Testis (tissue), 3 donors: ENCODE measurements around the gene MAP1B. TPM values are rescaled to one million over a fixed set of nuclear protein-coding genes. Genes with fewer than 3 reads are reported as not detected.

ENCODE experiments used
- DNase-seq: peaks from one replicate; pipeline ENCODE4 v3.0.0-alpha.2; 2019
- H3K27ac ChIP-seq, 2 donors: fragments of 200-600 bp; sonication (generic); one replicate each; pipeline ENCODE4 v1.5.1; 2019
- H3K27me3 ChIP-seq: fragments of 200-600 bp; sonication (generic); one replicate; pipeline ENCODE4 v1.5.1; 2019
- H3K36me3 ChIP-seq: fragments of 200-600 bp; sonication (generic); one replicate; pipeline ENCODE4 v1.5.1; 2017; ENCODE audit warnings: low read depth; ENCODE audit errors: missing control alignments
- H3K4me1 ChIP-seq: fragments of 200-600 bp; sonication (generic); one replicate; pipeline ENCODE4 v1.5.1; 2019
- H3K4me3 ChIP-seq, 2 donors: fragments of 200-600 bp; sonication (generic); one replicate each; pipeline ENCODE4 v1.5.1; 2017 to 2019
- H3K9me3 ChIP-seq: fragments of 200-600 bp; sonication (generic); one replicate; pipeline ENCODE4 v1.5.1; 2017
- CTCF ChIP-seq, 3 experiments: fragments of 450-650 bp in 2 of 3; fragments of 200-600 bp in 1 of 3; sonication (generic) in 1 of 3; IDR thresholded peaks; one replicate each; pipeline ENCODE4 v1.5.1; 2016 to 2019; ENCODE audit warnings: antibody characterized with exemption in 3 of 3, mild to moderate bottlenecking in 2 of 3, moderate library complexity in 1 of 3
- POLR2A ChIP-seq: fragments of 450-650 bp; IDR thresholded peaks from one replicate; pipeline ENCODE4 v1.6.1; 2017; ENCODE audit warnings: antibody characterized with exemption, mild to moderate bottlenecking, moderate library complexity
- WGBS, 2 donors: methylation state at CpG; one replicate each; pipeline ENCODE4 v1.1.5; 2018; 5-methylcytosine and 5-hydroxymethylcytosine counted together
- intact Hi-C: fragments of 100-400 bp; cut with DNase I; formaldehyde crosslinking; loops from one replicate; pipeline ENCODE4 v1.15.1; 2023; ENCODE audit warnings: low total_unique reads
- polyA plus RNA-seq: library from polyadenylated mRNA; stranded (reverse); fragments of 350-450 nt; fragmentation: Illumina TruSeq; extraction: RNeasy Lipid Tissue Mini Kit (QIAGEN cat#74804); gene quantifications from one replicate; pipeline ENCODE4 v1.2.3, GENCODE V29; 2014; ENCODE audit warnings: low read depth, low replicate concordance; ENCODE audit not compliant: insufficient read depth
- total RNA-seq, 2 donors: library from RNA; depleted of rRNA; stranded (reverse); fragments of >200 nt; gene quantifications; one replicate each; pipeline ENCODE4 v1.2.3, GENCODE V29; 2016

MAP1B gene
- total and polyA plus RNA-seq, 3 donors from 2014 or later, result 20.1 to 584 (median 431) TPM

- WGBS, 2 donors, result 0 to 2% methylated on average over 5 to 11 of the region's 11 CpGs
- peak overlapping the region; percentile 83 to 86 for H3K27ac ChIP-seq
- intact Hi-C loops, result no loop called here
- H3K4me3 ChIP-seq, result peak overlapping the region; percentile 79 to 95
- peaks cover 24% of the 10 kb centered on the region for H3K4me1 ChIP-seq
- no peaks in the 10 kb centered on the region for H3K36me3 ChIP-seq
- H3K27me3 ChIP-seq, result no peaks in the 10 kb centered on the region
- no peaks in the 10 kb centered on the region for H3K9me3 ChIP-seq
- DNase-seq, result peak; percentile 30
- TF ChIP-seq POLR2A (no peak), CTCF (IDR thresholded peaks at IDR 0.05) (no peak)
These were observed 576 bp downstream of the MAP1B start for GRCh38 chr5:72107901-72108201.

- peaks cover 28% of the 10 kb centered on the region for H3K4me1 ChIP-seq
- intact Hi-C loops, result no loop called here
- TF ChIP-seq CTCF (IDR thresholded peaks at IDR 0.05), result no peak
- no peak for TF ChIP-seq POLR2A
These were observed 1.2 kb downstream of the MAP1B start for GRCh38 chr5:72108202-72109061.

GRCh38 chr5:72109062-72109411 lies 1.8 kb downstream of the MAP1B start:
- H3K36me3 ChIP-seq, result no peaks in the 10 kb centered on the region
- H3K27ac ChIP-seq, result peak overlapping the region; percentile 83 to 86
- H3K4me3 ChIP-seq, result peak overlapping the region; percentile 79 to 95
- intact Hi-C loops, result no loop called here
- no peak for DNase-seq
- WGBS, 2 donors, result 0 to 2% methylated on average over 2 of the region's 2 CpGs
- no peaks in the 10 kb centered on the region for H3K27me3 ChIP-seq
- peaks cover 34% of the 10 kb centered on the region for H3K4me1 ChIP-seq
- no peak for TF ChIP-seq CTCF (IDR thresholded peaks at IDR 0.05)
- no peak for TF ChIP-seq POLR2A
- no peaks in the 10 kb centered on the region for H3K9me3 ChIP-seq

More at GRCh38 chr5:72108202-72109061, 1.2 kb downstream of the MAP1B start:
- Histone ChIP-seq H3K27me3 (no peaks in the 10 kb centered on the region), H3K9me3 (no peaks in the 10 kb centered on the region), H3K27ac (peak overlapping the region; percentile 83 to 86), H3K4me3 (peak overlapping the region; percentile 79 to 95), H3K36me3 (no peaks in the 10 kb centered on the region)
- 0% methylated on average over 12 to 58 of the region's 72 CpGs for WGBS, 2 donors
- peak; percentile 87 for DNase-seq

- DNase-seq, result peak; percentile 56
- peaks cover 35% of the 10 kb centered on the region for H3K4me1 ChIP-seq
- H3K27me3 ChIP-seq, result no peaks in the 10 kb centered on the region
- H3K4me3 ChIP-seq, result peak overlapping the region in 1 of 2 donors; percentile 95
- TF ChIP-seq CTCF (IDR thresholded peaks at IDR 0.05), result no peak
- no peak for TF ChIP-seq POLR2A
- no peaks in the 10 kb centered on the region for H3K36me3 ChIP-seq
- WGBS, 2 donors, result 35 to 38% methylated on average over 10 of the region's 10 CpGs
- intact Hi-C loops, result no loop called here
- peak overlapping the region in 1 of 2 donors; percentile 86 for H3K27ac ChIP-seq
- no peaks in the 10 kb centered on the region for H3K9me3 ChIP-seq
These were observed 2.4 kb downstream of the MAP1B start for GRCh38 chr5:72109625-72110024.
